LNCaP clone FGC (cell line): ENCODE data around the gene TNFRSF21.
A peak's percentile ranks its signal among the peaks of the same experiment; 100 is the strongest.

ENCODE experiments used
- DNase-seq: peaks from one replicate; pipeline ENCODE4 v3.0.0-alpha.2; 2011; ENCODE audit warnings: low read depth
- H3K4me3 ChIP-seq: 2 replicates; pipeline ENCODE4 v1.5.1; 2011; ENCODE audit warnings: mild to moderate bottlenecking, low read depth, low read length, control low read depth
- TF ChIP-seq, protein P1 (sequence below): IDR thresholded peaks from 2 replicates; pipeline ENCODE4 v1.5.1; 2012; ENCODE audit warnings: mild to moderate bottlenecking; ENCODE audit not compliant: control insufficient read depth, insufficient read depth; ENCODE audit errors: extremely low read depth

Gene TNFRSF21, protein sequence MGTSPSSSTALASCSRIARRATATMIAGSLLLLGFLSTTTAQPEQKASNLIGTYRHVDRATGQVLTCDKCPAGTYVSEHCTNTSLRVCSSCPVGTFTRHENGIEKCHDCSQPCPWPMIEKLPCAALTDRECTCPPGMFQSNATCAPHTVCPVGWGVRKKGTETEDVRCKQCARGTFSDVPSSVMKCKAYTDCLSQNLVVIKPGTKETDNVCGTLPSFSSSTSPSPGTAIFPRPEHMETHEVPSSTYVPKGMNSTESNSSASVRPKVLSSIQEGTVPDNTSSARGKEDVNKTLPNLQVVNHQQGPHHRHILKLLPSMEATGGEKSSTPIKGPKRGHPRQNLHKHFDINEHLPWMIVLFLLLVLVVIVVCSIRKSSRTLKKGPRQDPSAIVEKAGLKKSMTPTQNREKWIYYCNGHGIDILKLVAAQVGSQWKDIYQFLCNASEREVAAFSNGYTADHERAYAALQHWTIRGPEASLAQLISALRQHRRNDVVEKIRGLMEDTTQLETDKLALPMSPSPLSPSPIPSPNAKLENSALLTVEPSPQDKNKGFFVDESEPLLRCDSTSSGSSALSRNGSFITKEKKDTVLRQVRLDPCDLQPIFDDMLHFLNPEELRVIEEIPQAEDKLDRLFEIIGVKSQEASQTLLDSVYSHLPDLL

DNA sequence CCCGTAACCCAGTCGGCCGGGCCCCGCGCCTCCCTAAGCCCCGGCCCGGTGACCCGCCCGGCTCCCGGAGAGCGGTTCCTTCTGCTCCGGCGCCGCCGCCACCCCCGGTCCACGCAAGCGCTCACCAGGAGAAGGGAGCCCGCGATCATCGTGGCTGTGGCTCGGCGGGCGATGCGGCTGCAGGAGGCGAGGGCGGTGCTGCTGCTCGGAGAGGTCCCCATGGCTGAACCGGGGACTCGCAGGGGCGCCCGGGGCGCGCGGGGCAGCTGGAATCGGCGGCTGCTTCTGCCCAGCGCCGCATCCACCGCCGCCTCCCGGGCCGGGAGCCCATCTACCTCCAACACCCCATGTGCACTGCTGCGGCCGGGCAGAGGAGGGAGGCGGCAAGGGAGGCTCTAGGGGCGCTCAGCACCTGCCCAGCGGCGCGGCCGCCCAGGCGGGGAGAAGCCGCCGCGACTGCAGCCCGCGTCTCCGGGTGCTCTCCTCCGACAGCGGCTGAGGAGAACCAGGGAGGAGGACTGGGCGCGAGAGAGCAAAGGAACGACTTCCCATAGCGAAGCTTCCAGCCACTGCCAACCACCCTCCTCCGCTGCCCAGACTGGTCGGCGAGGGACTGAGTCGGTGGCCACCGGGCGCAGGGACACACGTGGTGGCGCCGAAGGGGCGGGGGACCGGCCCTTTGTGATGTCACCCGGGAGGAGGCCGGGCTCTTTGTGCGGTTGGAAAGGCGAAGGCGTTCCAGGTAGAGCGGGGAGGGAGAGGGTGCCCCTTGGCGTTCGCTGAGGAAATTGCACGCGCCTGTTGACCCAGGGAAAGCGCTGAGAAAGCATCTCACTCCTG is at the start of gene TNFRSF21:
Gene TNFRSF21 (minus strand): TSS at position 615 of the 840 bp plus-strand sequence. CDS start 394 bp downstream, at position 221.
- TF ChIP-seq, protein P1, sequence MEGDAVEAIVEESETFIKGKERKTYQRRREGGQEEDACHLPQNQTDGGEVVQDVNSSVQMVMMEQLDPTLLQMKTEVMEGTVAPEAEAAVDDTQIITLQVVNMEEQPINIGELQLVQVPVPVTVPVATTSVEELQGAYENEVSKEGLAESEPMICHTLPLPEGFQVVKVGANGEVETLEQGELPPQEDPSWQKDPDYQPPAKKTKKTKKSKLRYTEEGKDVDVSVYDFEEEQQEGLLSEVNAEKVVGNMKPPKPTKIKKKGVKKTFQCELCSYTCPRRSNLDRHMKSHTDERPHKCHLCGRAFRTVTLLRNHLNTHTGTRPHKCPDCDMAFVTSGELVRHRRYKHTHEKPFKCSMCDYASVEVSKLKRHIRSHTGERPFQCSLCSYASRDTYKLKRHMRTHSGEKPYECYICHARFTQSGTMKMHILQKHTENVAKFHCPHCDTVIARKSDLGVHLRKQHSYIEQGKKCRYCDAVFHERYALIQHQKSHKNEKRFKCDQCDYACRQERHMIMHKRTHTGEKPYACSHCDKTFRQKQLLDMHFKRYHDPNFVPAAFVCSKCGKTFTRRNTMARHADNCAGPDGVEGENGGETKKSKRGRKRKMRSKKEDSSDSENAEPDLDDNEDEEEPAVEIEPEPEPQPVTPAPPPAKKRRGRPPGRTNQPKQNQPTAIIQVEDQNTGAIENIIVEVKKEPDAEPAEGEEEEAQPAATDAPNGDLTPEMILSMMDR = peak; percentile 84
- peak within 1 kb of the TSS; percentile 67 for H3K4me3 ChIP-seq
- DNase-seq = peak; percentile 78

DNA sequence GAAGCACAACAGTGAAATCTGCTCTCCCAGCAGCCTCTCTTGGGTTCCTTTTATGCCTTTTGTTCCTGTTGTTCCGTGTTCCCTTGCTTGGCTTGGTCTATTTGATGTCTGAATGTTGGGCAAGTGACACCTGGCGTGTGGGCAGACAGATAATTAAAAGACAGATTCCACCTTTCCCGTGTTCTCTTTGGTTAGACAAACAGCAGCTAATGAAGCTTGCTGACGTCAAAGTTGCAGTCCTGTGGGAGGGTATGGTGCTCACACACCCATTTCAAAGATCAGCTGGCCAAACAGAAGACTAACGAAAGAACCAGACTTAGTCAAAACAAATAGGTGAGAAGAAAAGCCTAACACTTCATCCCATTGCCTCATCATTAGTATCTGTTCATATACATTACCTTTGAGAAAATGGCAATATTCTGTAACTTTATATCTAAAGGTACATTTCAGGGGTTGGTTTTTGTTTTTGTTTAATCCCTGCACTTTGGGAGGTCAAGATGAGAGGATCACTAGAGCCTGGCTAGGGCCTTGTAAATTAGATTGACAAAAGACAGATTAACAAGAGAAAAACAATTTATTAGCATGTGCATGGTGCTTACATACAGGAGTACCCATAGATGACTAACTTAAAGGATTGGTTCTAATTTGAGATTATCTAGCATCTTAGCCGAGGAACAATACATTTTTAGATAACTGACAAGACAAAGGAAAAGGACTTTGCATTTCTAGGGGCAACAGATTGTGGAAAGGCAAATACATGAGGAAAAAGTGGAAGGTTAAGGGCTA is 48.9 kb upstream of the TNFRSF21 start:
- DNase-seq = no peak
- H3K4me3 ChIP-seq = no peak overlapping the region
- TF ChIP-seq, protein P1 = no peak

DNA sequence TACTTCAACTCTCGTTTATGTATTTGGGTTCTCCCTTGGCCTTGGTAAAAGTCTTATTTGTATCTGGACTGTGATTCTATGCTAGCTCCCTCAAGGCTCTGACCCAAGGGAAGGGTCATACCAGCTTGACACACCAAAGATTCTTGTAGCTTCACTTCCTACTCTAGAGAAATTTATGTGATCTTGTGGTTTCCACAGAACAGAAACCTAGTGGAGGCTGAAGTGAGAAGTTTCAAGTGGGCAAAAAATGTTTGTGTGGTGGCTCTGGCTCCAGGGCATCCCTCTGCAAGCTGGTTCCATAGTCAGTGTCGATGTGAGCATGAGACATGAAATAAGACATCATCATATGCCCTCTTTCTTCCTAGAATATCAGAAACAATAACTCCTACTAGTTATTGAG is 48.1 kb upstream of the TNFRSF21 start:
- DNase-seq = no peak
- TF ChIP-seq, protein P1 = no peak

DNA sequence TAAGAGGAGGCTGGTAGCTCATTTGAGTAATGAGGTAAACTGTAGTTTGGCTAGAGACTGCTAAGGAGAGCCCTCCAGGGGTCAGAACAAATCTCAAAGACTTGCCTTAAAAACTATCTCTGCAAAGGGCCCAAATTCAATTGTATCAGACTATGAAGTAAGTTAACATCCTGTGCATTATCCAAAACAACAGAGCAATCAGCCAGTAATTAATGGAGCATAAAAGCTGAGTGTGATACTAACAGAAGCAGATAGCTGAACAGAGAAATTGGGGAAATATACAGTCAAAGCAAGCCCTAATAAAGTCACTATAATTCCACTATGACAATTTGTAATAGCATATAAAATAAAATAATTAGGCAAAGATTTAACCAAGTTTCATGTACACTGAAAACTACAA is 45.8 kb upstream of the TNFRSF21 start:
- no peak overlapping the region for H3K4me3 ChIP-seq
- no peak for DNase-seq
- TF ChIP-seq, protein P1 = no peak

More for the DNA sequence above, 48.1 kb upstream of the TNFRSF21 start:
- no peak overlapping the region for H3K4me3 ChIP-seq

DNA sequence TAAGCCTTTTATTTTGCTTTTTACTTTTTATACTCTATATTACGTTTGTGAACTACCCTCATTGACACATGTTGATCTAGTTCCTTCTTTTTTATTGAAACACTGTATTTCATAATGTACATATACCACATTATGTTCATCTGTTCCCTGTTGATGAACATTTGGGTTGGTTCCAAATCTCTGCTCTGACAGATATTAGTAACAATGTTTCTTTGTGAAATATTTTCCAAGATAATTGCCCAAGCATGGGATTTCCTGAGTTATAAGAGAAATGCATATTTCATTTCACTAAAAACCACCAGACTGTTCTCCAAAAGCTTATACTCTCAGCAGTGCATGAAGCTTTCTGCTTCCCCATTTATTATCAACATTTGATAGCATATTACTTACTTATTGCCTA is 44.2 kb upstream of the TNFRSF21 start:
- H3K4me3 ChIP-seq = no peak overlapping the region
- no peak for DNase-seq
- TF ChIP-seq, protein P1 = no peak

DNA sequence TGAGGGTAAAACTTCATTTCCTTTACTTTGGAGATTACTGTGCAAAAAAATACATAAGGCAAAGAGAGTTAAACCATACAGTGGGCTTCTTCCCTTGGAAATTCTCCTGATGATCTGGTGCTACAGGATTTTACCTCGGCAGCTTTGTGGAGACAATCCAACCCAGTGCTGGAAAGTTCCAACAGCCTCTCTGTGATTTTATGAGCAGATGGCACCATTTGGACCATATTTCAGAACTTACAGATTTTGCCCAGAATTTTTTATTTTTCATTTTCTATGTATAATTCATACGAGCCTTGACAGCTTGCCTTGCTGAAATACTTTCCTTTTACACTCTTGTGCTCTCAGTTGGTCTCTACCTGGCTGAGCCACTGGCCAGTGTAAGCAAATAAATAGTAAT is 43.3 kb upstream of the TNFRSF21 start:
- DNase-seq = no peak
- TF ChIP-seq, protein P1 = no peak
- no peak overlapping the region for H3K4me3 ChIP-seq
